ACC112 (cell line): ENCODE results near the gene AQP9.

Experiments
- H2AFZ ChIP-seq: fragments of 200-600 bp; sonication (generic); one replicate; pipeline ENCODE4 v1.6.0; 2017; ENCODE audit warnings: antibody characterized with exemption, low read length; ENCODE audit not compliant: unreplicated experiment
- H3K27ac ChIP-seq: fragments of 200-600 bp; sonication (generic); 2 replicates; pipeline ENCODE4 v1.5.1; 2014; ENCODE audit warnings: low read depth, mild to moderate bottlenecking, antibody characterized with exemption, low read length, moderate library complexity
- H3K27me3 ChIP-seq: fragments of 200-600 bp; sonication (generic); 2 replicates; pipeline ENCODE4 v1.6.1; 2014; ENCODE audit warnings: mild to moderate bottlenecking, antibody characterized with exemption, low read length, moderate library complexity, mixed read lengths; ENCODE audit not compliant: insufficient read depth
- H3K36me3 ChIP-seq: fragments of 200-600 bp; sonication (generic); 2 replicates; pipeline ENCODE4 v1.6.1; 2016; ENCODE audit warnings: mild to moderate bottlenecking, antibody characterized with exemption, low read length, moderate library complexity, mixed read lengths; ENCODE audit not compliant: insufficient read depth
- H3K4me1 ChIP-seq: fragments of 200-600 bp; sonication (generic); one replicate; pipeline ENCODE4 v1.6.1; 2016; ENCODE audit warnings: low read length, mixed read lengths; ENCODE audit not compliant: insufficient read depth, unreplicated experiment, control insufficient read depth
- H3K4me3 ChIP-seq: fragments of 200-600 bp; sonication (generic); 2 replicates; pipeline ENCODE4 v1.5.1; 2014; ENCODE audit warnings: mild to moderate bottlenecking, low read depth, low read length
- H3K79me2 ChIP-seq: fragments of 200-600 bp; sonication (generic); one replicate; pipeline ENCODE4 v1.6.0; 2016; ENCODE audit warnings: low read length; ENCODE audit not compliant: control insufficient read depth, unreplicated experiment, insufficient read depth

The AQP9 gene

DNA sequence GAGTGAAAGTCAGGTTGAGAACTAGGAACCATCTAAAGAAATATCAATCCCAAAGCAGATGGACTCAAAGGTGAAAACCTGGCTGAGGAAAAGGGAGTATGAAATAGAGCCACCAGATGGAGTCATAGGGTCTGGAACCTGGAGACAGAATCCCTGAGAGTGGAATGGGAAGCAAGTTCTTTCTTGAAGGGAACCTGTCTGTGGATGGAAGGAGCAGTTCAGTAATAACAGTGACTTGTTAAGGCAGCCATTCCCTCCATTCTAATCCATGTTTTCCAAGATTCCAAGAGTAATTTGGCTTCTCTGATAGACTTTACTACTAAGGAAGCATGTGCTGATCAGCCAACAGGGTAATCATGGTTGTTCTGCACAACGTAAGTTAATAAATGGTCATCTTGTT is 22.5 kb upstream of the AQP9 start:
- H3K79me2 ChIP-seq, result no peaks in the 10 kb centered on the region
- H2AFZ ChIP-seq, result no peak overlapping the region
- H3K36me3 ChIP-seq, result no peaks in the 10 kb centered on the region
- no peaks in the 10 kb centered on the region for H3K4me1 ChIP-seq
- H3K27ac ChIP-seq, result no peak overlapping the region
- no peak overlapping the region for H3K4me3 ChIP-seq
- peaks cover 17% of the 10 kb centered on the region; the same call in 1 of the 2 replicates for H3K27me3 ChIP-seq

- Histone ChIP-seq H3K36me3 (no peaks in the 10 kb centered on the region), H3K4me3 (no peak overlapping the region), H2AFZ (no peak overlapping the region), H3K4me1 (no peaks in the 10 kb centered on the region), H3K27ac (no peak overlapping the region), H3K27me3 (peaks cover 8% of the 10 kb centered on the region), H3K79me2 (no peaks in the 10 kb centered on the region)
Measured at GRCh38 chr15:58117619-58118018, 20.6 kb upstream of the AQP9 start.

GRCh38 chr15:58118272-58118671 is 19.9 kb upstream of the AQP9 start:
- H3K27ac ChIP-seq, result no peak overlapping the region
- H3K27me3 ChIP-seq, result peaks cover 4% of the 10 kb centered on the region; the same call in 1 of the 2 replicates
- no peak overlapping the region for H3K4me3 ChIP-seq
- no peaks in the 10 kb centered on the region for H3K79me2 ChIP-seq
- H3K4me1 ChIP-seq, result no peaks in the 10 kb centered on the region
- H3K36me3 ChIP-seq, result no peaks in the 10 kb centered on the region
- no peak overlapping the region for H2AFZ ChIP-seq

DNA sequence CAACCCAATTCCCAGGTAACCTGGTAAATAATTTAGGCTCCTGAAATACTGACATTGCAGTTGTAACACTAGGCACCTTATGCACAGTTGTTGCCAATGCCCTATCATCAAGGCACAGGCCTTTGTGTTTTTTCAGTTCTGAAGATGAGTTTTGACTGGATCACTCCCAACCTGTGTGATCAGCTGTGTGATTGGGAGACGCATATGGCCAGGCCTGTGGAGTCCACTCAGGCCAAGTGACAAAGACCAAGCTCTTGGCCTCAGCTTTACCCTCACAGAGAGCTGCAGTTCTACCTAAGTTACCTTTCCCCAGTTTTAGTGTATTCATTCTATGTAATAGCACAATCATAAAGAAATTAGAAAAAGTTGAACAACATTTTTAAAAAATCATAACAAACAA is 19.2 kb upstream of the AQP9 start:
- Histone ChIP-seq H3K4me3 (no peak overlapping the region), H3K4me1 (no peaks in the 10 kb centered on the region), H3K27ac (no peak overlapping the region), H3K27me3 (peaks cover 5% of the 10 kb centered on the region; the same call in 1 of the 2 replicates), H2AFZ (no peak overlapping the region), H3K36me3 (no peaks in the 10 kb centered on the region), H3K79me2 (no peaks in the 10 kb centered on the region)

DNA sequence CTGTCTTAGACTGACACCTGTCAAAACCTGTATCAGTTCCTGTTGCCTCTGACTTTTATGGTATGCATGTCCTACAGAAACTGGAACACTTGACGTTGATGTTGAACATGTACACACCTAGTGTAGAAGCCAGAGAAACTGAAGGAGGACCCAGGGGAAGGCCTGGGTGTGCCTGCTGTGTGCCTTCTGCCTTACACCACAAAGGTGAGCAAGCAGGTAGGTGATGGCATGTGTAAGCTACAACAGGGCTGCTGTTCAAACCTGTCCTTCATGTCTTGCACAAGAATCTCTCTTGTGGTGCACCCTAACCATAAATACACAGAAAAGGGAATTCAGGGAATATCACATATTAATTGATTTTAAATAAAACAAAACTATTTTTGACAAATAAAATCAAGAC is 13.6 kb upstream of the AQP9 start:
- Histone ChIP-seq H3K79me2 (no peaks in the 10 kb centered on the region), H2AFZ (no peak overlapping the region), H3K27me3 (peaks cover 3% of the 10 kb centered on the region; the same call in 1 of the 2 replicates), H3K36me3 (no peaks in the 10 kb centered on the region), H3K27ac (no peak overlapping the region), H3K4me1 (no peaks in the 10 kb centered on the region), H3K4me3 (no peak overlapping the region)

DNA sequence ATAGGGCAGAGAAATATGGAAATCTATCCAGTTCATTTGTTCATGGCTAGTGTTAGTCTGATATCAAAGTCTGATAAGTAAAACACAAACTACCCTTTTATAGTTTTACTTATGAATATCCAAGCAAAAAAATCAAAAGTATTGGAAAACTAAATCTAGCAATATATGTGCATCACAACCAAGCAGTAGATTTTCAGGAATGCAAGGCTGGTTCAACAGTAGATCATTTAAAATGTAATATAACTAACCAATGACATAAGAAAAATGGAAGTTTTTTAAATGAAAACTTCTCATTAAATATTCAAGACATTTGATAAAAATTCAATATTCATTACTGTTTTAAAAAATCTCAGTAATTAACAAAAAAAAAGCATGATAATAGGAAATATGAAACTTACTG is 12.8 kb upstream of the AQP9 start:
- Histone ChIP-seq H3K4me3 (no peak overlapping the region), H2AFZ (no peak overlapping the region), H3K27me3 (peaks cover 3% of the 10 kb centered on the region; the same call in 1 of the 2 replicates), H3K36me3 (no peaks in the 10 kb centered on the region), H3K4me1 (no peaks in the 10 kb centered on the region), H3K79me2 (no peaks in the 10 kb centered on the region), H3K27ac (no peak overlapping the region)

GRCh38 chr15:58134886-58135285 is 3.3 kb upstream of the AQP9 start:
- Histone ChIP-seq H2AFZ (no peak overlapping the region), H3K4me1 (peaks cover 8% of the 10 kb centered on the region), H3K79me2 (no peaks in the 10 kb centered on the region), H3K4me3 (no peak overlapping the region), H3K27ac (no peak overlapping the region), H3K36me3 (no peaks in the 10 kb centered on the region), H3K27me3 (no peaks in the 10 kb centered on the region)

DNA sequence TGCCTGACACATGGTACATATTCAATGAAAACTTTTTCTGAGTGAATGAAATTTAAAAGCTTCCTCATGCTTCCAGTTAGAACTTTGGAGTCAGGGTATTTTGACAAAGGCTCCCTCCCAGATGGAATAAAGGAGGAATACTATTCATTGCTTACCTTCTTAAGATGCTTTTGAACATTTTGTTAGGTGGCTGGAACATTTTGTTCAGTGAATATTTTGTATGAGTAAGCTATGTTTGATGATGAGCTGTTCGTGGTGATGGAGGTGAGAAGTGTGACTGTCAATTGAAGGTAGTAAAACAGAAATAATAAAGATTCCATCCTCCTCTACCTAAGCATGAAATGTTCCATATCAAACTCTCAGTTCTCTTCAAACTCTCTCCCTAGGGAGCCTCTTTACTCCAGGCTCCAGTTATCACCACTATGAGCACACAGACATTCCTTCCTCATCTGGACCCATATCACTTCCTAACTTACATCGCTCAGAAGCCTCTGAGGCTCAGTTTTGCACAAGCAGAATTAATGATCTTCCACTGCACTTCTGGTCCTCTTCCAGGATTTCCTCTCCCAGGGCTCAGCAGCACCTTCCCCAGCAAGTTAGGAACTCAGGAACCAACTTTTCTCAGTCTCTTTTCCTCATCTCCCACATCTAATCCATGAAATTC is 2.5 kb upstream of the AQP9 start:
- Histone ChIP-seq H3K27ac (no peak overlapping the region), H3K27me3 (no peaks in the 10 kb centered on the region), H3K4me1 (peaks cover 8% of the 10 kb centered on the region), H2AFZ (no peak overlapping the region), H3K4me3 (no peak overlapping the region), H3K79me2 (no peaks in the 10 kb centered on the region), H3K36me3 (no peaks in the 10 kb centered on the region)

GRCh38 chr15:58136731-58137130 is 1.4 kb upstream of the AQP9 start:
- Histone ChIP-seq H3K27ac (no peak overlapping the region), H3K4me1 (peaks cover 8% of the 10 kb centered on the region), H3K36me3 (no peaks in the 10 kb centered on the region), H3K4me3 (no peak overlapping the region), H2AFZ (no peak overlapping the region), H3K27me3 (no peaks in the 10 kb centered on the region), H3K79me2 (no peaks in the 10 kb centered on the region)

DNA sequence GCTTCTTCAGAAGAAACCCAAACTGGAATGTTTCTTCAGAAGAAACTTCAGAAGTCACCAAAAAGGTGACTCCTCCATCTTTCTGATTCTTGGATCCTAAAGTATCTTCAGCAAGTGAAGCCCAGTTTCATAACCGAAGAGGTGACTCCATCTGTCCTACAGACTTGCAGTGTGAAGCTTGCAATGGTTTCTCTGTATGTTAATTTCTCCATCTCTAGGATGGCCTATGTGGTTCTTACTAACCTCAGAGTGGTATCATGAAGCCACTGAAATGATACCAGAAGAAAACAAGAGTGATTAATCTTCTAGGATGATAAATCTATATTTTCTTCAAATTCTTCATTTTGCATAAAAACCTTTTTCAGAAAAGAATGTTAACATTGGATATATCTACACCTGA is 495 bp upstream of the AQP9 start:
- H3K36me3 ChIP-seq, result no peaks in the 10 kb centered on the region
- H3K27ac ChIP-seq, result no peak overlapping the region
- no peaks in the 10 kb centered on the region for H3K27me3 ChIP-seq
- peaks cover 8% of the 10 kb centered on the region for H3K4me1 ChIP-seq
- no peaks in the 10 kb centered on the region for H3K79me2 ChIP-seq
- no peak overlapping the region for H3K4me3 ChIP-seq
- no peak overlapping the region for H2AFZ ChIP-seq

- Histone ChIP-seq H3K4me1 (peaks cover 8% of the 10 kb centered on the region), H3K79me2 (no peaks in the 10 kb centered on the region), H3K36me3 (no peaks in the 10 kb centered on the region), H3K27me3 (no peaks in the 10 kb centered on the region), H3K27ac (peak overlapping the region; percentile 48), H2AFZ (no peak overlapping the region), H3K4me3 (no peak overlapping the region; the same call in 1 of the 2 replicates)
Measured at GRCh38 chr15:58139276-58139988, 1.3 kb downstream of the AQP9 start.
